Measurements from ENCODE around the gene PTMS.
A peak's percentile ranks its signal among the peaks of the same experiment; 100 is the strongest.
"Not testable (repeated sequence)": the region's sequence is repeated elsewhere in the genome, so short reads cannot be mapped to it uniquely, and the experiment has no call there.

Gene PTMS

DNA sequence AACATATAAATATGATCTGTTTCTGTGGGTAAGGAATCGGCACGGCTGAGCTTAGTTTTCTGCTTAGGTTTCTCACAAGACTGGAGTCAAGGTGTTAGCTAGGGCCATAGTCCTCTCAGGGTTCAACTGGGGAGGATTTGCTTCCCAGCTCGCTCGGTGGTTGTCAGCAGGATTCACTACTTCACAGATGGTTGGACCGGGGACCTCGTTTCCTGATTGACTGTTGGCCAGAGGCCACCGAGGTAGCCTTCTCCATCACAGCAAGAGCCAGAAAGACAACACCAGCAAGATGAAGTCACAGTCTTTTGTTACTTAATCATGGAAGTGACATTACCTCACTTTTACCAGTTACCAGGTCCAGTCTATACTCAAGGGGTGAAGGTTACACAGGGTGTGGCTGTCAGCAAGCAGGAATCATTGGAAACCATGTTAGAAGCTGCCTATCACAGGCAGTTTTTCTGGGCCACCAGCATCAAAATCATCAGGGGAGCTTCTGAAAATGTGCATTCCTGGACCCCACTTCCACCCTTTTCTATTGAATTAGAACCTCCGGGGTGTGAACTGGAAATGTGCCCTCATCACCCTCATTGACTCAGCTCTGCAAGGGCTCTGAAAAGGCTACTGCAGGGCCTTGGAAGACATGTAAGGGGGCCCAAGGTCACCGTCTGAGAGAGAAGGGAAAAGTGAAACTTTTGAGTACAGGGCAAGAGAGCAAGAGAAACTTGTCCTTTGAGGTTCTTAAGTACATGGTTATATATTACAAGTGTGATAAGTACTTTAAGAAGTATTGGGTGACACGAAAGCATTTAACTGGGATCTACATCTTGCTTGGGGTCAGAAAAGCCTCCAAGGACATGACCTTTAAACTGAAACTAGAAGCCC, 31.4 kb upstream of the PTMS start:
- TF ChIP-seq ZNF8 (CRISPR knock-in tag; IDR thresholded peaks at IDR 0.05) (no peak), ZNF70 (CRISPR knock-in tag; IDR thresholded peaks at IDR 0.05) (no peak), ISL1 (CRISPR knock-in tag; IDR thresholded peaks at IDR 0.05) (no peak), RARB (CRISPR knock-in tag; IDR thresholded peaks at IDR 0.05) (no peak), ARNTL (CRISPR knock-in tag; IDR thresholded peaks at IDR 0.05; ENCODE audit: borderline replicate concordance, low read depth) (no peak), CSDC2 (CRISPR knock-in tag; IDR thresholded peaks at IDR 0.05) (no peak), ZFP3 (CRISPR knock-in tag; IDR thresholded peaks at IDR 0.05) (no peak)
- TF ChIP-seq, protein P1, sequence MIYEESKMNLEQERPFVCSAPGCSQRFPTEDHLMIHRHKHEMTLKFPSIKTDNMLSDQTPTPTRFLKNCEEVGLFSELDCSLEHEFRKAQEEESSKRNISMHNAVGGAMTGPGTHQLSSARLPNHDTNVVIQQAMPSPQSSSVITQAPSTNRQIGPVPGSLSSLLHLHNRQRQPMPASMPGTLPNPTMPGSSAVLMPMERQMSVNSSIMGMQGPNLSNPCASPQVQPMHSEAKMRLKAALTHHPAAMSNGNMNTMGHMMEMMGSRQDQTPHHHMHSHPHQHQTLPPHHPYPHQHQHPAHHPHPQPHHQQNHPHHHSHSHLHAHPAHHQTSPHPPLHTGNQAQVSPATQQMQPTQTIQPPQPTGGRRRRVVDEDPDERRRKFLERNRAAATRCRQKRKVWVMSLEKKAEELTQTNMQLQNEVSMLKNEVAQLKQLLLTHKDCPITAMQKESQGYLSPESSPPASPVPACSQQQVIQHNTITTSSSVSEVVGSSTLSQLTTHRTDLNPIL (CRISPR knock-in tag; IDR thresholded peaks at IDR 0.05; ENCODE audit: low read depth): no peak
- TF ChIP-seq, protein P2, sequence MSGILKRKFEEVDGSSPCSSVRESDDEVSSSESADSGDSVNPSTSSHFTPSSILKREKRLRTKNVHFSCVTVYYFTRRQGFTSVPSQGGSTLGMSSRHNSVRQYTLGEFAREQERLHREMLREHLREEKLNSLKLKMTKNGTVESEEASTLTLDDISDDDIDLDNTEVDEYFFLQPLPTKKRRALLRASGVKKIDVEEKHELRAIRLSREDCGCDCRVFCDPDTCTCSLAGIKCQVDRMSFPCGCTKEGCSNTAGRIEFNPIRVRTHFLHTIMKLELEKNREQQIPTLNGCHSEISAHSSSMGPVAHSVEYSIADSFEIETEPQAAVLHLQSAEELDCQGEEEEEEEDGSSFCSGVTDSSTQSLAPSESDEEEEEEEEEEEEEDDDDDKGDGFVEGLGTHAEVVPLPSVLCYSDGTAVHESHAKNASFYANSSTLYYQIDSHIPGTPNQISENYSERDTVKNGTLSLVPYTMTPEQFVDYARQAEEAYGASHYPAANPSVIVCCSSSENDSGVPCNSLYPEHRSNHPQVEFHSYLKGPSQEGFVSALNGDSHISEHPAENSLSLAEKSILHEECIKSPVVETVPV (CRISPR knock-in tag; IDR thresholded peaks at IDR 0.05): no peak
- peak; percentile 9; the same call in 1 of the 3 replicates for ATAC-seq

DNA sequence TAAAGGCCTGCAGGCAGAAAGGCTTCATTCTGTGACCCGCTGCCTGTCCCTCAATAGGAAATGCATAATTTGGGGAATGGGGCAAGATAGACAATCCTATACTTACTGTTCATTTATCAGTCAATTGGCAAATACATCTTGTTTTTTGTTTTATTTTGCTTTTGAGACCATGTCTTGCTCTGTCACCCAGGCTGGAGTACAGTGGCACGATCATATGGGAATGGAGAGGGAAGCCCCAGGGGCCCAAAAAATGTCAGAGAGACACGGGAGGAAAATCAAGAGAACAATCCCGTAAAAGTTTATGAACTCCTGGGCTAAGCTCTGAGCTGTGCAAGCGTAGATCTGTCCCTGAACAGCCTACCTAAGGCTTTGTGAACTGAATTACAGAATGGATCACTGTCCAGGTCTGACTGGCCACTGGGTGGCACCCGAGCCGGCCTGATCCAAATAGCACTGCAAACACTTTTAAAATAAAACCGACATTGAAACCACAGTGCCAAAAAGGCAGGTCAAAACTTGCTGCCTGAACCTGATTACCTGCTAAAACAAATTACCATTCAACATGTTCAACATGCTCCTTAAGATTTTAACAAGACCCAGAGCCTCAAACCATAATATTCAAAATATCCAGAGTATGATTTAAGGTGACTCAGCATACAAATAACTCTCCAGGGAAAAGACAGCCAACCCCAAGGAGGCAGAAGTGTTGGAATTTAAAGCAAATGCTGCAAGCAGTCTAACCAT, 30.5 kb upstream of the PTMS start:
- no peak for TF ChIP-seq ZC3H10 (CRISPR knock-in tag; IDR thresholded peaks at IDR 0.05)
- ATAC-seq: peak; percentile 98

DNA sequence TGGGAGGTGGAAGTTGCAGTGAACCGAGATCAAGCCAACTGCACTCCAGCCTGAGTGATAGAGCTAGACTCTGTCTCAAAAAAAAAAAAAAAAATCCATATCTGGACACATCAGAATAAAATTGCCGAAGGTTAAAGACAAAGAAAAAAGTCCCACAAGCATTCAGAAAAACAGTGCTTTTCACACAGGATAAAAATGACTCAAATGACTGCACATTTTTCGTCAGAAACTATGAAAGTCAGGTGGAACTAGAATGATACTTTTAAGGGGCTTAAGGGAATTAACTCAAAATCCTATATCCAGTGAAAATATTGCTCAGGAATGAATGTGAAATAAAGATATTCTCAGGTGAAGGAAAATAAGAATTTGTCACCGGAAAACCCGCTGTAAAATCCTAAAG, 29.4 kb upstream of the PTMS start:
- ATAC-seq: no peak
- TF ChIP-seq ZFP3 (CRISPR knock-in tag; IDR thresholded peaks at IDR 0.05): no peak
- no peak for TF ChIP-seq BACH2 (CRISPR knock-in tag; IDR thresholded peaks at IDR 0.05; ENCODE audit: borderline replicate concordance)
- TF ChIP-seq TCF4 (CRISPR knock-in tag; IDR thresholded peaks at IDR 0.05; ENCODE audit: borderline replicate concordance): no peak
- TF ChIP-seq SNAI2 (CRISPR knock-in tag; IDR thresholded peaks at IDR 0.05): no peak
- TF ChIP-seq GLIS3 (CRISPR knock-in tag; IDR thresholded peaks at IDR 0.05): no peak
- TF ChIP-seq, protein P3, sequence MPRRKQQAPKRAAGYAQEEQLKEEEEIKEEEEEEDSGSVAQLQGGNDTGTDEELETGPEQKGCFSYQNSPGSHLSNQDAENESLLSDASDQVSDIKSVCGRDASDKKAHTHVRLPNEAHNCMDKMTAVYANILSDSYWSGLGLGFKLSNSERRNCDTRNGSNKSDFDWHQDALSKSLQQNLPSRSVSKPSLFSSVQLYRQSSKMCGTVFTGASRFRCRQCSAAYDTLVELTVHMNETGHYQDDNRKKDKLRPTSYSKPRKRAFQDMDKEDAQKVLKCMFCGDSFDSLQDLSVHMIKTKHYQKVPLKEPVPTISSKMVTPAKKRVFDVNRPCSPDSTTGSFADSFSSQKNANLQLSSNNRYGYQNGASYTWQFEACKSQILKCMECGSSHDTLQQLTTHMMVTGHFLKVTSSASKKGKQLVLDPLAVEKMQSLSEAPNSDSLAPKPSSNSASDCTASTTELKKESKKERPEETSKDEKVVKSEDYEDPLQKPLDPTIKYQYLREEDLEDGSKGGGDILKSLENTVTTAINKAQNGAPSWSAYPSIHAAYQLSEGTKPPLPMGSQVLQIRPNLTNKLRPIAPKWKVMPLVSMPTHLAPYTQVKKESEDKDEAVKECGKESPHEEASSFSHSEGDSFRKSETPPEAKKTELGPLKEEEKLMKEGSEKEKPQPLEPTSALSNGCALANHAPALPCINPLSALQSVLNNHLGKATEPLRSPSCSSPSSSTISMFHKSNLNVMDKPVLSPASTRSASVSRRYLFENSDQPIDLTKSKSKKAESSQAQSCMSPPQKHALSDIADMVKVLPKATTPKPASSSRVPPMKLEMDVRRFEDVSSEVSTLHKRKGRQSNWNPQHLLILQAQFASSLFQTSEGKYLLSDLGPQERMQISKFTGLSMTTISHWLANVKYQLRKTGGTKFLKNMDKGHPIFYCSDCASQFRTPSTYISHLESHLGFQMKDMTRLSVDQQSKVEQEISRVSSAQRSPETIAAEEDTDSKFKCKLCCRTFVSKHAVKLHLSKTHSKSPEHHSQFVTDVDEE (CRISPR knock-in tag; IDR thresholded peaks at IDR 0.05): no peak
- no peak for TF ChIP-seq ISL1 (CRISPR knock-in tag; IDR thresholded peaks at IDR 0.05)
- TF ChIP-seq TOX (CRISPR knock-in tag; IDR thresholded peaks at IDR 0.05; ENCODE audit: borderline replicate concordance): no peak
- no peak for TF ChIP-seq ZNF8 (CRISPR knock-in tag; IDR thresholded peaks at IDR 0.05)
- TF ChIP-seq ZFP30 (CRISPR knock-in tag; IDR thresholded peaks at IDR 0.05): no peak
- TF ChIP-seq ESRRG (CRISPR knock-in tag; IDR thresholded peaks at IDR 0.05): no peak
- no peak for TF ChIP-seq RARB (CRISPR knock-in tag; IDR thresholded peaks at IDR 0.05)
- TF ChIP-seq, protein P1 (CRISPR knock-in tag; IDR thresholded peaks at IDR 0.05; ENCODE audit: low read depth): no peak
- no peak for TF ChIP-seq PPARA (CRISPR knock-in tag; IDR thresholded peaks at IDR 0.05; ENCODE audit: borderline replicate concordance)
- TF ChIP-seq ZC3H10 (CRISPR knock-in tag; IDR thresholded peaks at IDR 0.05): no peak
- TF ChIP-seq ARNTL (CRISPR knock-in tag; IDR thresholded peaks at IDR 0.05; ENCODE audit: borderline replicate concordance, low read depth): no peak
- TF ChIP-seq, protein P4, sequence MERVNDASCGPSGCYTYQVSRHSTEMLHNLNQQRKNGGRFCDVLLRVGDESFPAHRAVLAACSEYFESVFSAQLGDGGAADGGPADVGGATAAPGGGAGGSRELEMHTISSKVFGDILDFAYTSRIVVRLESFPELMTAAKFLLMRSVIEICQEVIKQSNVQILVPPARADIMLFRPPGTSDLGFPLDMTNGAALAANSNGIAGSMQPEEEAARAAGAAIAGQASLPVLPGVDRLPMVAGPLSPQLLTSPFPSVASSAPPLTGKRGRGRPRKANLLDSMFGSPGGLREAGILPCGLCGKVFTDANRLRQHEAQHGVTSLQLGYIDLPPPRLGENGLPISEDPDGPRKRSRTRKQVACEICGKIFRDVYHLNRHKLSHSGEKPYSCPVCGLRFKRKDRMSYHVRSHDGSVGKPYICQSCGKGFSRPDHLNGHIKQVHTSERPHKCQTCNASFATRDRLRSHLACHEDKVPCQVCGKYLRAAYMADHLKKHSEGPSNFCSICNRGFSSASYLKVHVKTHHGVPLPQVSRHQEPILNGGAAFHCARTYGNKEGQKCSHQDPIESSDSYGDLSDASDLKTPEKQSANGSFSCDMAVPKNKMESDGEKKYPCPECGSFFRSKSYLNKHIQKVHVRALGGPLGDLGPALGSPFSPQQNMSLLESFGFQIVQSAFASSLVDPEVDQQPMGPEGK (CRISPR knock-in tag; IDR thresholded peaks at IDR 0.05; ENCODE audit: borderline replicate concordance): no peak

DNA sequence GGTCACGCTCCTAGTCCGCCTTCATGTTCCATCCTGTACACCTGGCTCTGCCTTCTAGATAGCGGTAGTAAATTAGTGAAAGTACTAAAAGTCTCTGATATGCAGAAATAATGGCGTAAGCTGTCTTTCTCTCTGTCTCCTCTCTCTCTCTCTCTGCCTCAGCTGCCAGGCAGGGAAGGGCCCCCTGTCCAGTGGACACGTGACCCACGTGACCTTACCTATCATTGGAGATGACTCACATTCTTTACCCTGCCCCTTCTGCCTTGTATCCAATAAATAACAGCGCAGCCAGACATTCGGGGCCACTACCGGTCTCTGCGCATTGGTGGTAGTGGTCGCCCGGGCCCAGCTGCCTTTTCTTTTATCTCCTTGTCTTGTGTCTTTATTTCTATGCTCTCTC, 24.1 kb upstream of the PTMS start:
- not testable (repeated sequence) for ATAC-seq

All from SK-N-SH treated with all-trans-retinoic acid at 6 μM for 48 hours (cell line).